ENCODE measurements around the gene CHD9. TPM values are rescaled to one million over a fixed set of nuclear protein-coding genes. Genes with fewer than 3 reads are reported as not detected.
A peak's percentile ranks its signal among the peaks of the same experiment; 100 is the strongest.

The CHD9 gene
- total RNA-seq, 6 experiments from 2014 or later: 19.8 to 44.3 (median 30.2) TPM

DNA sequence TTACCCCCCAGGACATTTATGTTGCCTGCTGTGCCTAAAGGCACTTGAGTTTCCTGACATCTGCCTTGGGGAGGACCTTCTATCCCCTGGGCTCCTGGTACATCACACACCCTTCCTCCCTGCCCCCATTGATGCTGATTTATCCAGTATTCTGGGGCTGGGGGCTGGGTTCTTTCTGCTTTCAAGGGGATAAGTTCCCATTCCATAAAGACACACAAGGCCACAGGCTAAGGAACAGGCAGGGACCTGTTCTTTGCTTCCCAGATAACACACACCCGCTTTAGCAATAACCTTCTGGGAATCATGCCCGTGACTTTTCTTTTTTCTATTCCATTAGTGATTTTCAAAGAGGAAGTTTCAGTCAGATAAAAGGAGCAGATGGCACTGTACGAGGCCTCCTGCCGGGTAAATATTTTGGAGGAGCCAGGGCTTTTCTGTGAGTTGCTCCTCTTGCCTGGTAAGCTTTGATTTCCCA, 30.6 kb downstream of the CHD9 start:
- no peak overlapping the region for H3K4me3 ChIP-seq

GRCh38 chr16:53085931-53086421, 31.2 kb downstream of the CHD9 start:
- H3K4me1 ChIP-seq: peaks cover 0 to 77% (median 26%) of the 10 kb centered on the region in 4 donors
- no peaks in the 10 kb centered on the region for H3K36me3 ChIP-seq
- H3K4me3 ChIP-seq: no peak overlapping the region
- H3K27ac ChIP-seq: peak overlapping the region; percentile 54 to 59 (median 56)
- no peaks in the 10 kb centered on the region for H3K27me3 ChIP-seq
- DNase-seq (no peak), ATAC-seq (no peak)
- intact Hi-C loops (cut with DNase I): no loop called here
- no peaks in the 10 kb centered on the region for H3K9me3 ChIP-seq
- WGBS (ENCODE audit: insufficient coverage, low coverage, low lambda C conversion rate, missing lambda C conversion rate): 76% methylated on average over 4 of the region's 6 CpGs
- no peak for TF ChIP-seq CTCF (IDR thresholded peaks at IDR 0.05)
- TF ChIP-seq POLR2A (IDR thresholded peaks at IDR 0.05): no peak

More for the DNA sequence above, 30.6 kb downstream of the CHD9 start:
- Histone ChIP-seq H3K27ac (peak overlapping the region; percentile 54 to 59 (median 56)), H3K27me3 (no peaks in the 10 kb centered on the region), H3K4me1 (peaks cover 0 to 81% (median 25%) of the 10 kb centered on the region in 4 donors), H3K9me3 (no peaks in the 10 kb centered on the region), H3K36me3 (no peaks in the 10 kb centered on the region)
- 5% methylated on average over 4 of the region's 4 CpGs for WGBS (ENCODE audit: insufficient coverage, low coverage, low lambda C conversion rate, missing lambda C conversion rate)
- peak in 1 of 3 donors; percentile 52 for DNase-seq
- ATAC-seq: peak; percentile 25 to 52 (median 44)
- TF ChIP-seq POLR2A (IDR thresholded peaks at IDR 0.05) (no peak), CTCF (IDR thresholded peaks at IDR 0.05) (no peak)
- intact Hi-C loops (cut with DNase I): no loop called here

- TF ChIP-seq POLR2A (IDR thresholded peaks at IDR 0.05) (no peak), CTCF (IDR thresholded peaks at IDR 0.05) (no peak)
- no CpG with 5 or more reads among the region's 3 CpGs for WGBS (ENCODE audit: insufficient coverage, low coverage, low lambda C conversion rate, missing lambda C conversion rate)
- ATAC-seq (no peak), DNase-seq (no peak)
- no peaks in the 10 kb centered on the region for H3K9me3 ChIP-seq
- H3K4me3 ChIP-seq: no peak overlapping the region
- no peaks in the 10 kb centered on the region for H3K36me3 ChIP-seq
- H3K4me1 ChIP-seq: peaks cover 0 to 78% (median 29%) of the 10 kb centered on the region in 4 donors
- H3K27me3 ChIP-seq: no peaks in the 10 kb centered on the region
- intact Hi-C loops (cut with DNase I): no loop called here
- no peak overlapping the region for H3K27ac ChIP-seq
These were observed 32.3 kb downstream of the CHD9 start for GRCh38 chr16:53087101-53087500.

DNA sequence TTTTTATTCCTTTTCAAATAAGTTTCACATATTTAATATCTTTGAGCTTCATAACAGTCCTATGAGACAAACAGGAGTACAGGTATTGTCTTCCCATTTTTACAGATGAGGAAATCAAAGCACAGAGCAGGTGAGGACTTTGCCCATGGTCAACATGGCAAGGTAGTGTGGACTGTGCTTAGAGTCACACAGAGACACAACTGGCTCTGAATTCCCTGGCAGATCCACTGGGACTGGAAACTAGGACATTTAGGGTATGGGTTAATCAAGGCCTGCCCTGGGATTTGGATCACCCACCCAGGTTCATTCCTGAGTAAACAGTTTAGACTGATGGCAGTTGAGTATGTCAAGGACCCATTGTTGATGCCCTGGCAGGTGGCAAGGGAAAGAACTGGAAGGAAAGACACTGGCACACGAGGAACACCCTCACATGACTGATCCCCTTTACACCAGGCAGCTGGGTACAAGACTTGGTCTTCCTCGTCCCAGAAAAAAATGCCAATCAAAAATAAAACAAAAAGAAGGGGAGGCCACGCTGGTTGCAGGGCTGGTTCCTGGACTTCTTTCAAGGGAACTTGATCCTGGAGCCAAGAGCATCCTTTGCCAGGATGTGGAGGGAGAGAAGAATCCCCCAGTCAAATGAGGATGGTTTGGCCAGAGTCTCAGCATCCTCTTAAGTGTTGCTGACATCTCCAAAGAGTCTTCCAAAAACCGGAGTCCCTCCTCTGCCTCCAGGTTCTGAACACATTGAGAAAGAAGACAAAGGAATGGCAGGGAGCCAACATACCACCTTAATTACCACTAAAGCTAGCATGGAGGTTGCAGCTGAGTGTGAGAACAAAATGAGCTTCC, 34.9 kb downstream of the CHD9 start:
- DNase-seq: peak in 2 of 3 donors; percentile 63 to 90
- intact Hi-C loops (cut with DNase I): no loop called here
- no peak for TF ChIP-seq POLR2A (IDR thresholded peaks at IDR 0.05)
- TF ChIP-seq CTCF (IDR thresholded peaks at IDR 0.05): no peak
- no peaks in the 10 kb centered on the region for H3K27me3 ChIP-seq
- peaks cover 0 to 76% (median 31%) of the 10 kb centered on the region in 4 donors for H3K4me1 ChIP-seq
- H3K4me3 ChIP-seq: no peak overlapping the region
- no peaks in the 10 kb centered on the region for H3K9me3 ChIP-seq
- no peaks in the 10 kb centered on the region for H3K36me3 ChIP-seq
- peak overlapping the region; percentile 55 to 77 (median 65) for H3K27ac ChIP-seq
- 12% methylated on average over 4 of the region's 4 CpGs for WGBS (ENCODE audit: insufficient coverage, low coverage, low lambda C conversion rate, missing lambda C conversion rate)
- peak; percentile 50 to 67 (median 65) for ATAC-seq
